Measurements from ENCODE around the gene RPL13.

RPL13 gene

GRCh38 chr16:89557690-89558490 is 2.6 kb upstream of the RPL13 start:
- Histone ChIP-seq H3K9ac (ENCODE audit: low read length) (no peak overlapping the region), H3K36me3 (ENCODE audit: control insufficient read depth, insufficient read depth, low read length) (peaks cover 33% of the 10 kb centered on the region), H3K4me3 (ENCODE audit: low read length) (no peak overlapping the region), H3K27ac (ENCODE audit: low read depth, low read length) (no peak overlapping the region), H3K4me1 (ENCODE audit: control insufficient read depth, insufficient read depth, low read length) (peaks cover 8% of the 10 kb centered on the region), H3K27me3 (ENCODE audit: control insufficient read depth, insufficient read depth, low read length) (no peaks in the 10 kb centered on the region)

GRCh38 chr16:89561142-89561883 is 831 bp downstream of the RPL13 start:
- Histone ChIP-seq H3K4me1 (ENCODE audit: control insufficient read depth, insufficient read depth, low read length) (peaks cover 14% of the 10 kb centered on the region), H3K36me3 (ENCODE audit: control insufficient read depth, insufficient read depth, low read length) (peaks cover 37% of the 10 kb centered on the region), H3K9ac (ENCODE audit: low read length) (peak overlapping the region; percentile 90), H3K27me3 (ENCODE audit: control insufficient read depth, insufficient read depth, low read length) (no peaks in the 10 kb centered on the region), H3K27ac (ENCODE audit: low read depth, low read length) (peak overlapping the region; percentile 99), H3K4me3 (ENCODE audit: low read length) (peak overlapping the region; percentile 82)

DNA sequence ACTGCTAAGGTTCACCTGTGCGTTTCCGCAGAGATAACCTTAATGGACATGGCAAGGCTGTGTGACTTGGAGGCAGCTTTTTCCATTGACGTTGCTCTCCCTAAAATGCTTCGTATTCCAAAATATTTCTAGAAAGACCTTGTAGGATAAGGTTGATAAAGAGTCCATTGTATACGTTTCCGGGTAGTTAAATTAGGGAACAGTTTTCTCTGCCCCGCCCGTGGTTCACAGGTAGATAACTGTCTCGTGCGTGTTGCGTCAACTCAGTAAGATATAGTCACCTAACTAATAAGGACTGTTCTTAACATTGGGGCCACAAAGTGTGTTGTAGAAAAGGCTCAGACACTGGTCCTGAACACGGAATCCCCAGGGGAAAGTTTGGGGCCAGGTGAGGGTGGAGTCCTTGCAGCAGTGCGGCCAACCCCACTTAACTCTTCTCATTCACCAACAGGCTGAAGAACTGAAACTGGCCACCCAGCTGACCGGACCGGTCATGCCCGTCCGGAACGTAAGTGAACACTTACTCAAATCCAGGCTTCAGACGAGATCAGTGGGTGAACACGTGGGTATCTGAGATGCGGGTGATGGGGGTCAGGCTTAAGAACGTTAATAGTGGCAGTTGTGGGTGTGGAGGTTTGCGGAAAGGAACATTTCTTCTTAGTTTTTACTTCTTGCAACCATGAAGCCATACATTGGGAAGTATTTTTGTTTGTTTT is 1.6 kb downstream of the RPL13 start:
- H3K36me3 ChIP-seq (ENCODE audit: control insufficient read depth, insufficient read depth, low read length): peaks cover 33% of the 10 kb centered on the region
- H3K4me3 ChIP-seq (ENCODE audit: low read length): peak overlapping the region; percentile 82
- no peaks in the 10 kb centered on the region for H3K27me3 ChIP-seq (ENCODE audit: control insufficient read depth, insufficient read depth, low read length)
- no peak overlapping the region for H3K9ac ChIP-seq (ENCODE audit: low read length)
- H3K27ac ChIP-seq (ENCODE audit: low read depth, low read length): no peak overlapping the region
- peaks cover 14% of the 10 kb centered on the region for H3K4me1 ChIP-seq (ENCODE audit: control insufficient read depth, insufficient read depth, low read length)

DNA sequence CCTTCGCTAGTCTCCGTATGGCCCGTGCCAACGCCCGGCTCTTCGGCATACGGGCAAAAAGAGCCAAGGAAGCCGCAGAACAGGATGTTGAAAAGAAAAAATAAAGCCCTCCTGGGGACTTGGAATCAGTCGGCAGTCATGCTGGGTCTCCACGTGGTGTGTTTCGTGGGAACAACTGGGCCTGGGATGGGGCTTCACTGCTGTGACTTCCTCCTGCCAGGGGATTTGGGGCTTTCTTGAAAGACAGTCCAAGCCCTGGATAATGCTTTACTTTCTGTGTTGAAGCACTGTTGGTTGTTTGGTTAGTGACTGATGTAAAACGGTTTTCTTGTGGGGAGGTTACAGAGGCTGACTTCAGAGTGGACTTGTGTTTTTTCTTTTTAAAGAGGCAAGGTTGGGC is 2.5 kb downstream of the RPL13 start:
- Histone ChIP-seq H3K4me1 (ENCODE audit: control insufficient read depth, insufficient read depth, low read length) (peaks cover 14% of the 10 kb centered on the region), H3K27me3 (ENCODE audit: control insufficient read depth, insufficient read depth, low read length) (no peaks in the 10 kb centered on the region), H3K9ac (ENCODE audit: low read length) (no peak overlapping the region), H3K27ac (ENCODE audit: low read depth, low read length) (no peak overlapping the region), H3K36me3 (ENCODE audit: control insufficient read depth, insufficient read depth, low read length) (peaks cover 31% of the 10 kb centered on the region), H3K4me3 (ENCODE audit: low read length) (no peak overlapping the region)

DNA sequence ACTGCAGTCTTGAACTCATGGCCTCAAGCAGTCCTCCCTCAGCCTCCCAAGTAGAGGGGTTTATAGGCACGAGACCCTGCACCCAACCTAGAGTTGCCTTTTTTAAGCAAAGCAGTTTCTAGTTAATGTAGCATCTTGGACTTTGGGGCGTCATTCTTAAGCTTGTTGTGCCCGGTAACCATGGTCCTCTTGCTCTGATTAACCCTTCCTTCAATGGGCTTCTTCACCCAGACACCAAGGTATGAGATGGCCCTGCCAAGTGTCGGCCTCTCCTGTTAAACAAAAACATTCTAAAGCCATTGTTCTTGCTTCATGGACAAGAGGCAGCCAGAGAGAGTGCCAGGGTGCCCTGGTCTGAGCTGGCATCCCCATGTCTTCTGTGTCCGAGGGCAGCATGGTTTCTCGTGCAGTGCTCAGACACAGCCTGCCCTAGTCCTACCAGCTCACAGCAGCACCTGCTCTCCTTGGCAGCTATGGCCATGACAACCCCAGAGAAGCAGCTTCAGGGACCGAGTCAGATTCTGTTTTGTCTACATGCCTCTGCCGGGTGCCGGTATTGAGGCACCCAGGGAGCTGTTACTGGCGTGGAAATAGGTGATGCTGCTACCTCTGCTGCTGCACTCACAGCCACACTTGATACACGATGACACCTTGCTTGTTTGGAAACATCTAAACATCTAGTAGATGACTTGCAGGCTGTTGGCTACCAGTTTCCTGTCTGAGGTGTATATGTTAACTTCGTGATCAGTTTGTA is 3.3 kb downstream of the RPL13 start:
- Histone ChIP-seq H3K4me1 (ENCODE audit: control insufficient read depth, insufficient read depth, low read length) (peaks cover 14% of the 10 kb centered on the region), H3K36me3 (ENCODE audit: control insufficient read depth, insufficient read depth, low read length) (peaks cover 31% of the 10 kb centered on the region), H3K27ac (ENCODE audit: low read depth, low read length) (no peak overlapping the region), H3K27me3 (ENCODE audit: control insufficient read depth, insufficient read depth, low read length) (no peaks in the 10 kb centered on the region), H3K9ac (ENCODE audit: low read length) (no peak overlapping the region), H3K4me3 (ENCODE audit: low read length) (no peak overlapping the region)

DNA sequence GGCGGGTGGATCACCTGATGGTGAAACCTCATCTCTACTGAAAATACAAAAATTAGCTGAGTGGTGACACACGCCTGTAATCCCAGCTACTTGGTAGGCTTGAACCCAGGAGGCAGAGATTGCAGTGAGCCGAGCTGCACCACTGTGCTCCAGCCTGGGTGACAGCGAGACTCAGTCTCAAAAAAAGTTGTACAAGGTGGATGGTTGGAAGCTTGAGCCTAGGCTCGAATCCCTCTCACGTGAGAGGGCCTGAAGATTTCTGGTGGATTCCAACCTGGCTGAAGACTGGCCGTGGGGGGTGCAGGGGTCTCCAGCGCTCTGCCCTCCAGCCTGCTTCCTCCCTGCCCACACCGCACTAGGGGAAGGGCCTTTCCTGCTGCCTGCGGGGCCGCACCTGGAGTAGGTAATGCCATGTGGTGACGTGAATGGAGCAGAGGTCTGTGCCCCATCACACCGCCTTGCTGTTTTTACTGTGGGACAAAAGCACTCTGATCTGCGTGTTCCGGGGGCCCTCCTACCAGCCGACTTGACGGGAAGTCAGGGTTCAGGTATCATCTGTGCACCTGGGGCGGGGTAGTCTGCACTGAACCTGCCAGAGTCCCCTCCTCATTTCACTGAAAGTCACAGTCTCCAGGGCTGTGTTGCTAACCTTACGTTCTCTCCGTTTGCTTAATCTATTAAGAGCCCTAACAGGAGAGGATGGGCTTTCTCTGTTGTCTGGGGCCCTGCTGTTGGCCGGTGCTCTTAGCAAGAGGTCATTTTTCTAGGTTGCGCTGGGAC is 4.2 kb downstream of the RPL13 start:
- Histone ChIP-seq H3K27ac (ENCODE audit: low read depth, low read length) (no peak overlapping the region), H3K36me3 (ENCODE audit: control insufficient read depth, insufficient read depth, low read length) (peaks cover 31% of the 10 kb centered on the region), H3K4me3 (ENCODE audit: low read length) (no peak overlapping the region), H3K27me3 (ENCODE audit: control insufficient read depth, insufficient read depth, low read length) (no peaks in the 10 kb centered on the region), H3K9ac (ENCODE audit: low read length) (no peak overlapping the region), H3K4me1 (ENCODE audit: control insufficient read depth, insufficient read depth, low read length) (peaks cover 14% of the 10 kb centered on the region)

DNA sequence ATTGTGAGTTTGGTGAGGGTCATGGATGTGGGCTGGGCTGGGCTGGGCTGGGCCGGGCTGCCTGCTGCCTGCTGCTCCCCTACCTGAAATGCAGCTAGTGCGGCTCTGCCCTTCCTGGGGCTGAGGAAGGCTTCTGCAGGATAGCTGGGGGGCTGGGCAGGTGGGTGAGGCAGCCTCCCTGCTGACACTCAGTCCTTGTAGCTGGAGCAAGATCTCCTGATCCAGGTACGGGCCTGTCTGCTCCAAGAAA is 4.7 kb downstream of the RPL13 start:
- no peak overlapping the region for H3K27ac ChIP-seq (ENCODE audit: low read depth, low read length)
- H3K27me3 ChIP-seq (ENCODE audit: control insufficient read depth, insufficient read depth, low read length): peaks cover 2% of the 10 kb centered on the region
- peaks cover 31% of the 10 kb centered on the region for H3K36me3 ChIP-seq (ENCODE audit: control insufficient read depth, insufficient read depth, low read length)
- peaks cover 14% of the 10 kb centered on the region for H3K4me1 ChIP-seq (ENCODE audit: control insufficient read depth, insufficient read depth, low read length)
- no peak overlapping the region for H3K4me3 ChIP-seq (ENCODE audit: low read length)
- no peak overlapping the region for H3K9ac ChIP-seq (ENCODE audit: low read length)

DNA sequence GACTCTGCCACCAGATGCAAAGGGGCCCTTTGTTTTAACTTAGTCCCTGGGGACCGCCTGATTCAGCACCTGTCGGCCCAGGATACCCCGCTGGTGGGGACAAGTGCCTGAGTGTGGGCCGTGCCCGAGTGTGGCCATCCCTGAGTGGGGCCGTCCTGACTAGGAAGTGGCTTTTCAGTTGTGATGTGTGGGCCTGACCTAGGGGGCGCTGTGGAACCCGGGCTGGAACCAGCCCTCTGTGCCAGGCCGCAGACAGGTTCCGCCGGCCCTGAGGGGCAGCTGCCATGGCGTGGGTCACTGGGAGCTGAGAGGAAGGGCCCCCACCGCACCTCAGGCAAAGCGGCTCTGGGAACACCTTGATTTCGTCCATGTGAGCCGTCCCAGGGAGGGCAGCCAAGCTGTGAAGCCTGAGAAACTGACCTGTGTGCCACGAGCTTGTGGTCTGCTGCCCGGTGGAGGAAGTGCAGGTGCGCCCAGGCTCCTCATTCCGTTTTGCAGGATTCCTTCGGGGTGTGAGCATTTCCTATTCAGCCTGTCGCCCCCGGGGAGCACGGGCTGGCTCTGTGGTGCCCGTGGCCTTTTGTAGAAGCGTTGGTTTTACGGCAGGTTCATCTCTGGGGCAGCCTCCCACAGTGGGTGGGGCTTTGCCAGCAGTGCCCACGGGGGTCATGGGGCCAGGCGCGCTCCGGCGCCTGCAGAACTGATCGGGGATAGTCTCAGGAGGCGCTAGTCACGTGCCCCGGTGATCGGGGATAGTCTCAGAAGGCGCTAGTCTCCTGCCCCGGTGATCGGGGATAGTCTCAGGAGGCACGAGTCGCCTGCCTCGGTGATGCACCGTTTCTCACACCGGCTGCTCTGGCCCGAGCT is 5.3 kb downstream of the RPL13 start:
- Histone ChIP-seq H3K27me3 (ENCODE audit: control insufficient read depth, insufficient read depth, low read length) (peaks cover 6% of the 10 kb centered on the region), H3K27ac (ENCODE audit: low read depth, low read length) (no peak overlapping the region), H3K36me3 (ENCODE audit: control insufficient read depth, insufficient read depth, low read length) (peaks cover 31% of the 10 kb centered on the region), H3K9ac (ENCODE audit: low read length) (no peak overlapping the region), H3K4me1 (ENCODE audit: control insufficient read depth, insufficient read depth, low read length) (peaks cover 14% of the 10 kb centered on the region), H3K4me3 (ENCODE audit: low read length) (peak overlapping the region; percentile 48)

DNA sequence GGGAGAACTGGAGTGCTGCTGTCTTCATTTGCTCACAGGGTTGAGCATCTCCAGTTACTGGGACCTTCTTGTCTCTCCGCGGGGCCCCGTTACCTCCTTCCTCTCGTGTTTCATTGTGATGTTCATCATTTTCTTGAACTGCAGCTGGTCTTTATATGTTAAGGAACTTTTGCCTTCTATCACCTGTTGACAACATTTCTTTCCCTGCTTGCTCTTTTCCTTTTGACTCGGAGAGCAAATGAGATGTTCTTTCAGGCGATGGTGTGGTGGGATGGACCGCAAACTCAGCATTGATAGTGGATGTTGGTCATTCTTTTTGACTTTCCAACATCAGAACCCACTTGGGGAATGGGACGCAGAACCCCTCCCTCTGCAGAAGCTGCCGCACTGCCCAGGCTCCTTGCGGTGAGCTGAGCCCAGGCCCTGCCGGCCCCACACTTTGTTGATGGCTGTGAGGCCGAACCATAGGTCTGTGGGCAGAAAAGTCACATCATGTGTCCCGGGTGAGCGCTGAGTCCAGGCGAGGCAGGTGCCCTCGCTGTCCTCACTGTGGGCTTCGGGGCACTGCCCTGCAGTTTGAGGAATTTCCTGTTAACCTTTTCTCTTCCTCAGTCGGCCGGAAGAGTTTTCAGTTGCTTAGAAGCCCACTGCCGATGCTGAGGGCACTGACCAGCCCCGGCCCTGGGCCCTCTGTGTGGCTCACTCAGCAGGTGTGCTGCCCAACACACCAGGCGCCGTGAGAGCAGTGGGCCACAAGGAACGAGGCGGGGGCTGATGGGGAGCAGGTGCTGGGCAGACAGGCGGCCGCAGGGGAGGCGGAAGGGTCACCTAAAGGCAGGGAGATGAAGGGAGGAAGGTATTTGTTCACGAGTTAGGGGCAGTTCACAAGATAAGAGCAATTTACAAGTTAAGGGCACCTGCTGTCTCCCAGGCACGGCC is 7.4 kb downstream of the RPL13 start:
- Histone ChIP-seq H3K27me3 (ENCODE audit: control insufficient read depth, insufficient read depth, low read length) (peaks cover 11% of the 10 kb centered on the region), H3K36me3 (ENCODE audit: control insufficient read depth, insufficient read depth, low read length) (peaks cover 18% of the 10 kb centered on the region), H3K4me1 (ENCODE audit: control insufficient read depth, insufficient read depth, low read length) (peaks cover 6% of the 10 kb centered on the region), H3K27ac (ENCODE audit: low read depth, low read length) (no peak overlapping the region), H3K9ac (ENCODE audit: low read length) (no peak overlapping the region), H3K4me3 (ENCODE audit: low read length) (no peak overlapping the region)

- H3K27ac ChIP-seq (ENCODE audit: low read depth, low read length): no peak overlapping the region
- H3K4me3 ChIP-seq (ENCODE audit: low read length): no peak overlapping the region
- no peak overlapping the region for H3K9ac ChIP-seq (ENCODE audit: low read length)
- peaks cover 6% of the 10 kb centered on the region for H3K4me1 ChIP-seq (ENCODE audit: control insufficient read depth, insufficient read depth, low read length)
- H3K36me3 ChIP-seq (ENCODE audit: control insufficient read depth, insufficient read depth, low read length): peaks cover 3% of the 10 kb centered on the region
- peaks cover 16% of the 10 kb centered on the region for H3K27me3 ChIP-seq (ENCODE audit: control insufficient read depth, insufficient read depth, low read length)
Observed at GRCh38 chr16:89569506-89570341, 9.2 kb downstream of the RPL13 start.
